NCI-H526 (cell line): Measurements from ENCODE around the gene EDA.

ENCODE experiments used
- DNase-seq, 2 experiments: peaks; one replicate each; lab custom pipeline; 2025; lab: John Stamatoyannopoulos, UW

Gene EDA

GRCh38 chrX:70062961-70063550 is 447.1 kb downstream of the EDA start:
- DNase-seq: no peak

- DNase-seq: no peak
Observed at GRCh38 chrX:70066646-70067045, 450.7 kb downstream of the EDA start.

- DNase-seq: no peak
Observed at GRCh38 chrX:70079297-70079696, 463.4 kb downstream of the EDA start.

- no peak for DNase-seq
Observed at GRCh38 chrX:70079870-70080269, 464.0 kb downstream of the EDA start.

DNA sequence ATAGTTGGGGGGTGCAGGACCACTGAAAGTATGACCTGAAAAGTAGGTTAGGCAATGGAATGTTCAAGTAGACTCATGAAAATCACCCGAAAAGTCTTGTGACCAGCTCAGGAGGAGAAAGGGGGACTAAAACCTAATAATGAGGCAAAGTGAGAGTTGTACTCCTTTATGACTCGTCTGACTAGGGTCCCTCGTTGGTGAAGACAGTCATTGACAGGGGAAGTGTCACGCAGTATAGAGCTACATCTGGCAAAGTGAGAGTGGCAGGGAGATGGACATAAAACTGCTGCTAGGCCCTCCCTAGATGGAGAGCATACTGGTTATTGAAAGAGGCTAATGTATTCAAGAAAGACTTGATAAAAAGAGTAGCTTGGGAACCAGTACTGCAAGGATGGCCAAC is 466.8 kb downstream of the EDA start:
- no peak for DNase-seq

DNA sequence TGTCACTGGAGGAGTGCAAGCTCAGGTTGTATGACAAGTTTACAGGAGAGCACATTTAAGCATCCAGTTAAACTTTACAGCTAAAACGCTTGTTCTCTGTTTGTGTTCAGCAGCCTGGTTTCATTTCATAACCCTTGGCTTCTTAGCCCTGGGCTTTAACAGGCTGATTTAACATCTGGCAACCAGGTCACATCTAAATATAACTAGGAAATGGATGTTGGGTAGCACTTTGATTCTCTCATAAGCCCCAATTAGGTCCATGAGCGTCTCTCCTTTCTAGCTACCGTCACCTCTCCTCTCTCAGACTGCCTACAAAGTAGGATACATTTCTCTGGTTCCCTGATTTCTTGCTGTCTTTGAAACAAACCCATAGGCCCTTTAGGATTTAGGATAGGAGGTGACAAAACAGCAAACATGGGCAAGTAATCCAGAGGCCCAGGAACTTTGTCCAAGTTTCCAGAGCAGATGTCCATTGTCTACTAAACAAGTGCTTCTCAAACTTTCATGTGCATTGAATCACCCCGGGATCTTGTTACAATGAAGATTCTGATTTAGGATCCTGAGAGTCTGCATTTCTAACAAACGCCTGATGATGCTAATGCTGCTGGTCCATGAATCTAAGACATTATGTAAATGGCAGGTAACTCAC is 468.8 kb downstream of the EDA start:
- no peak for DNase-seq

GRCh38 chrX:70087857-70088630 is 472.1 kb downstream of the EDA start:
- no peak for DNase-seq

DNA sequence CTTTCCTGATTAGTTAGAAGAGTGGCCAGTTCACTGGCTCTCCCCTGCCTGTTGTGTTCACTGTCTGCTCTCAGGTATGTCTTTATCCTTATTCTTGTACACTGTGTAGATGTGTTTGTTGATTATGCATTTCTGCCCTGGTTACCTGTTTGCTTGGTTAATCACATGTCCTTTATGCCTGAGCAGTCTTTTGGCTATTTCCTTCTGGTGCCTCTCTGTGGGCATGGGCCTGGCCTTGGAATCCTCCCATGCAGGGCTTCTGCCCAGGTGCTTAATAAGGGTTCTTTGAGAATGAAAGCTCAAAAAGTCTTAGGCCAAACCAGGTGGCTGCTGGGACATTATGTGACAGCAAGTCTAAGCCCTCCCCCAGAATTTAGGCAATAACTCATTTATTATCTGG is 472.8 kb downstream of the EDA start:
- DNase-seq: no peak
